Suprapubic skin (tissue), 4 donors: ENCODE data around the gene HNRNPA0. TPM values are rescaled to one million over a fixed set of nuclear protein-coding genes. Genes with fewer than 3 reads are reported as not detected.

ENCODE experiments used
- DNase-seq, 2 donors: peaks; one replicate each; pipeline ENCODE4 v3.0.0-alpha.2; 2019; ENCODE audit warnings: low spot score in 2 of 2
- H3K27ac ChIP-seq: fragments of 200-600 bp; sonication (generic); one replicate; pipeline ENCODE4 v1.5.1; 2019
- H3K27me3 ChIP-seq: fragments of 200-600 bp; sonication (generic); one replicate; pipeline ENCODE4 v1.5.1; 2019
- H3K36me3 ChIP-seq: fragments of 200-600 bp; sonication (generic); one replicate; pipeline ENCODE4 v1.5.1; 2019
- H3K4me1 ChIP-seq: fragments of 200-600 bp; sonication (generic); one replicate; pipeline ENCODE4 v1.5.1; 2019
- H3K4me3 ChIP-seq: fragments of 200-600 bp; sonication (generic); one replicate; pipeline ENCODE4 v1.5.1; 2019; ENCODE audit warnings: mild to moderate bottlenecking
- H3K9me3 ChIP-seq: fragments of 200-600 bp; sonication (generic); one replicate; pipeline ENCODE4 v1.5.1; 2019
- CTCF ChIP-seq, 2 donors: fragments of 200-600 bp in 1 of 2; fragments of 450-650 bp in 1 of 2; sonication (generic) in 1 of 2; IDR thresholded peaks; one replicate each; pipeline ENCODE4 v1.5.1; 2016 to 2019; ENCODE audit warnings: antibody characterized with exemption in 2 of 2, mild to moderate bottlenecking in 1 of 2, moderate library complexity in 1 of 2
- EP300 ChIP-seq: sonication (generic); formaldehyde crosslinking; IDR thresholded peaks from one replicate; pipeline ENCODE4 v1.6.1; 2017; ENCODE audit warnings: antibody characterized with exemption
- POLR2A ChIP-seq, 2 donors: fragments of 450-650 bp; IDR thresholded peaks; one replicate each; pipeline ENCODE4 v1.6.1; 2017; ENCODE audit warnings: antibody characterized with exemption in 2 of 2, mild to moderate bottlenecking in 2 of 2, moderate library complexity in 2 of 2
- POLR2AphosphoS5 ChIP-seq, 3 donors: sonication (generic); formaldehyde crosslinking; IDR thresholded peaks; one replicate each; pipeline ENCODE4 v1.6.1; 2017; ENCODE audit warnings: antibody characterized with exemption in 3 of 3
- WGBS: methylation state at CpG from one replicate; pipeline ENCODE4 v1.1.5; 2018; 5-methylcytosine and 5-hydroxymethylcytosine counted together
- total RNA-seq, 4 donors: library from RNA; depleted of rRNA; stranded (reverse); fragments of >200 nt; gene quantifications; one replicate each; pipeline ENCODE4 v1.1.0, GENCODE V29; 2016

The HNRNPA0 gene
- total RNA-seq, 4 donors from 2014 or later, result 7.6 to 9.8 (median 8.7) TPM

GRCh38 chr5:137705106-137705505 lies 49.1 kb downstream of the HNRNPA0 start:
- no peaks in the 10 kb centered on the region for H3K9me3 ChIP-seq
- no peak overlapping the region for H3K27ac ChIP-seq
- H3K27me3 ChIP-seq, result no peaks in the 10 kb centered on the region
- H3K4me3 ChIP-seq, result no peak overlapping the region
- no peak for DNase-seq
- H3K4me1 ChIP-seq, result no peaks in the 10 kb centered on the region
- H3K36me3 ChIP-seq, result no peaks in the 10 kb centered on the region
- TF ChIP-seq EP300 (no peak), POLR2AphosphoS5 (IDR thresholded peaks at IDR 0.05) (no peak), POLR2A (IDR thresholded peaks at IDR 0.05) (no peak), CTCF (IDR thresholded peaks at IDR 0.05) (no peak)

- Histone ChIP-seq H3K4me3 (no peak overlapping the region), H3K4me1 (peaks cover 3% of the 10 kb centered on the region), H3K27me3 (no peaks in the 10 kb centered on the region), H3K36me3 (no peaks in the 10 kb centered on the region), H3K9me3 (no peaks in the 10 kb centered on the region), H3K27ac (no peak overlapping the region)
- 92% methylated on average over 5 of the region's 5 CpGs for WGBS
- DNase-seq, result no peak
- TF ChIP-seq POLR2A (IDR thresholded peaks at IDR 0.05), result no peak
- TF ChIP-seq EP300, result no peak
Observed at GRCh38 chr5:137703565-137703964, 50.6 kb downstream of the HNRNPA0 start.

- H3K9me3 ChIP-seq, result no peaks in the 10 kb centered on the region
- no peak overlapping the region for H3K27ac ChIP-seq
- peaks cover 3% of the 10 kb centered on the region for H3K4me1 ChIP-seq
- no peak overlapping the region for H3K4me3 ChIP-seq
- no peak for TF ChIP-seq POLR2A (IDR thresholded peaks at IDR 0.05)
- H3K27me3 ChIP-seq, result no peaks in the 10 kb centered on the region
- DNase-seq, result no peak
- 76% methylated on average over 3 of the region's 3 CpGs for WGBS
- H3K36me3 ChIP-seq, result no peaks in the 10 kb centered on the region
Observed at GRCh38 chr5:137700282-137700680, 53.9 kb downstream of the HNRNPA0 start.

- Histone ChIP-seq H3K4me1 (peaks cover 3% of the 10 kb centered on the region), H3K27me3 (no peaks in the 10 kb centered on the region), H3K4me3 (no peak overlapping the region), H3K9me3 (no peaks in the 10 kb centered on the region), H3K27ac (no peak overlapping the region), H3K36me3 (no peaks in the 10 kb centered on the region)
- WGBS, result 50% methylated on average over 9 of the region's 9 CpGs
- TF ChIP-seq POLR2AphosphoS5 (IDR thresholded peaks at IDR 0.05) (no peak), POLR2A (IDR thresholded peaks at IDR 0.05) (no peak), EP300 (no peak), CTCF (IDR thresholded peaks at IDR 0.05) (no peak)
- DNase-seq, result no peak
Observed at GRCh38 chr5:137699336-137700281, 54.6 kb downstream of the HNRNPA0 start.

GRCh38 chr5:137696481-137696880 lies 57.7 kb downstream of the HNRNPA0 start:
- Histone ChIP-seq H3K27ac (no peak overlapping the region), H3K4me1 (peaks cover 3% of the 10 kb centered on the region), H3K9me3 (no peaks in the 10 kb centered on the region), H3K36me3 (peaks cover 4% of the 10 kb centered on the region), H3K27me3 (no peaks in the 10 kb centered on the region), H3K4me3 (no peak overlapping the region)
- no peak for DNase-seq
- TF ChIP-seq CTCF (IDR thresholded peaks at IDR 0.05) (no peak), POLR2A (IDR thresholded peaks at IDR 0.05) (no peak), POLR2AphosphoS5 (IDR thresholded peaks at IDR 0.05) (no peak), EP300 (no peak)
- WGBS, result 4% methylated on average over 1 of the region's 1 CpG

- no peak for DNase-seq
- Histone ChIP-seq H3K27me3 (no peaks in the 10 kb centered on the region), H3K36me3 (peaks cover 4% of the 10 kb centered on the region), H3K27ac (no peak overlapping the region), H3K4me1 (peaks cover 3% of the 10 kb centered on the region), H3K9me3 (no peaks in the 10 kb centered on the region), H3K4me3 (no peak overlapping the region)
- no peak for TF ChIP-seq CTCF (IDR thresholded peaks at IDR 0.05)
- no peak for TF ChIP-seq POLR2AphosphoS5 (IDR thresholded peaks at IDR 0.05)
- TF ChIP-seq POLR2A (IDR thresholded peaks at IDR 0.05), result no peak
- TF ChIP-seq EP300, result no peak
- WGBS, result 78% methylated on average over 4 of the region's 4 CpGs
Observed at GRCh38 chr5:137695651-137696428, 58.3 kb downstream of the HNRNPA0 start.
